ENCODE data around the gene RYR1. TPM values are rescaled to one million over a fixed set of nuclear protein-coding genes. Genes with fewer than 3 reads are reported as not detected.

Gene RYR1
- total RNA-seq, 1 experiment from 2014 or later = 4.1 TPM

DNA sequence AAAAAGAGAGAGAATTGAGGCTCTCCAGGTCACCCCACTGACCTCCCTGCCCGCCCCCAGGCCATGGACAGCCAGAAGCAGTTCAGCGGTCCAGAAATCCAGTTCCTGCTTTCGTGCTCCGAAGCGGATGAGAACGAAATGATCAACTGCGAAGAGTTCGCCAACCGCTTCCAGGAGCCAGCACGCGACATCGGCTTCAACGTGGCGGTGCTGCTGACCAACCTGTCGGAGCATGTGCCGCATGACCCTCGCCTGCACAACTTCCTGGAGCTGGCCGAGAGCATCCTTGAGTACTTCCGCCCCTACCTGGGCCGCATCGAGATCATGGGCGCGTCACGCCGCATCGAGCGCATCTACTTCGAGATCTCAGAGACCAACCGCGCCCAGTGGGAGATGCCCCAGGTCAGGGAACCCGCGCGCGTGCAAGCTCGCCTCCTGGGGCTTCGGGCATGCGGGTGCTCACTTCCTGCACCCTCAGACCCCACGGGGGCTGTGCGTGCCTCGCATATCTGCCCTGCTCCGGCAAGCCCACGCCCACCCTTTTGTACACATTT, 127.6 kb downstream of the RYR1 start:
- no peaks in the 10 kb centered on the region for H4K20me1 ChIP-seq (ENCODE audit: insufficient read depth)
- no peaks in the 10 kb centered on the region for H3K79me2 ChIP-seq (ENCODE audit: insufficient read depth, low read length)
- BruUV-seq (replicated peaks) = no TSS peak
- no peaks in the 10 kb centered on the region for H3K36me3 ChIP-seq (ENCODE audit: control insufficient read depth in 1 of 2, insufficient read depth in 2 of 2, low read length in 2 of 2)
- TF ChIP-seq REST (IDR thresholded peaks at IDR 0.05; ENCODE audit: low read depth) (no peak), CEBPB (IDR thresholded peaks at IDR 0.05; ENCODE audit: low read depth) (no peak), TCF7L2 (IDR thresholded peaks at IDR 0.05; ENCODE audit: borderline replicate concordance, extremely low read depth, insufficient read depth, insufficient read length) (no peak), POLR2AphosphoS5 (IDR thresholded peaks at IDR 0.05; ENCODE audit: low read depth, low read length) (no peak), SRF (IDR thresholded peaks at IDR 0.05; ENCODE audit: low read depth) (no peak), SP1 (IDR thresholded peaks at IDR 0.05; ENCODE audit: low read depth) (no peak), YY1 (IDR thresholded peaks at IDR 0.05; ENCODE audit: extremely low read depth, insufficient replicate concordance, low read depth, low read length) (no peak), RAD21 (IDR thresholded peaks at IDR 0.05; ENCODE audit: low read depth) (no peak), ELF1 (IDR thresholded peaks at IDR 0.05; ENCODE audit: borderline replicate concordance, low read depth) (no peak), JUND (IDR thresholded peaks at IDR 0.05) (no peak), EZH2phosphoT487 (IDR thresholded peaks at IDR 0.05; ENCODE audit: borderline replicate concordance) (no peak), ZFX (IDR thresholded peaks at IDR 0.05) (no peak), EZH2 (IDR thresholded peaks at IDR 0.05) (no peak)
- TF ChIP-seq, protein P1, sequence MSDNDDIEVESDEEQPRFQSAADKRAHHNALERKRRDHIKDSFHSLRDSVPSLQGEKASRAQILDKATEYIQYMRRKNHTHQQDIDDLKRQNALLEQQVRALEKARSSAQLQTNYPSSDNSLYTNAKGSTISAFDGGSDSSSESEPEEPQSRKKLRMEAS (IDR thresholded peaks at IDR 0.05) = no peak
- TF ChIP-seq, protein P2, sequence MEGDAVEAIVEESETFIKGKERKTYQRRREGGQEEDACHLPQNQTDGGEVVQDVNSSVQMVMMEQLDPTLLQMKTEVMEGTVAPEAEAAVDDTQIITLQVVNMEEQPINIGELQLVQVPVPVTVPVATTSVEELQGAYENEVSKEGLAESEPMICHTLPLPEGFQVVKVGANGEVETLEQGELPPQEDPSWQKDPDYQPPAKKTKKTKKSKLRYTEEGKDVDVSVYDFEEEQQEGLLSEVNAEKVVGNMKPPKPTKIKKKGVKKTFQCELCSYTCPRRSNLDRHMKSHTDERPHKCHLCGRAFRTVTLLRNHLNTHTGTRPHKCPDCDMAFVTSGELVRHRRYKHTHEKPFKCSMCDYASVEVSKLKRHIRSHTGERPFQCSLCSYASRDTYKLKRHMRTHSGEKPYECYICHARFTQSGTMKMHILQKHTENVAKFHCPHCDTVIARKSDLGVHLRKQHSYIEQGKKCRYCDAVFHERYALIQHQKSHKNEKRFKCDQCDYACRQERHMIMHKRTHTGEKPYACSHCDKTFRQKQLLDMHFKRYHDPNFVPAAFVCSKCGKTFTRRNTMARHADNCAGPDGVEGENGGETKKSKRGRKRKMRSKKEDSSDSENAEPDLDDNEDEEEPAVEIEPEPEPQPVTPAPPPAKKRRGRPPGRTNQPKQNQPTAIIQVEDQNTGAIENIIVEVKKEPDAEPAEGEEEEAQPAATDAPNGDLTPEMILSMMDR (IDR thresholded peaks at IDR 0.05 in 2 of 3, conservative IDR thresholded peaks at IDR 0.05 in 1 of 3; ENCODE audit: borderline replicate concordance in 1 of 3, insufficient read depth in 1 of 3, low read depth in 2 of 3, low read length in 2 of 3) = no peak
- H3K4me2 ChIP-seq (ENCODE audit: low read length) = no peak overlapping the region
- H3K4me1 ChIP-seq (ENCODE audit: control insufficient read depth in 1 of 2, insufficient read depth in 2 of 2, low read length in 2 of 2) = peaks cover 2 to 18% of the 10 kb centered on the region in 2 experiments; a peak in 3 of 4 replicates
- no peak for DNase-seq (ENCODE audit: low read depth, low spot score)
- no peaks in the 10 kb centered on the region for H3K9me2 ChIP-seq (ENCODE audit: insufficient read depth)
- ChIA-PET RAD21 (ENCODE audit: low non-redundant PET in 1 of 2, low total read pairs in 2 of 2, uncharacterized antibody in 2 of 2, unreplicated experiment in 2 of 2) (no interaction called here), POLR2A (no interaction called here), CTCF (no interaction called here)
- no peak overlapping the region for H3K27ac ChIP-seq (ENCODE audit: low read depth, low read length)
- no peak overlapping the region for H2AFZ ChIP-seq (ENCODE audit: low read depth, low read length, poor library complexity, severe bottlenecking)
- intact Hi-C loops (cut with micrococcal nuclease) = no loop called here
- H3K27me3 ChIP-seq (ENCODE audit: insufficient read depth, low read length) = no peaks in the 10 kb centered on the region
- no peaks in the 10 kb centered on the region for H3K9me3 ChIP-seq (ENCODE audit: control insufficient read depth in 1 of 2, insufficient read depth in 1 of 2, low read depth in 1 of 2, low read length in 2 of 2)
- no peak for ATAC-seq
- no peak overlapping the region for H3K9ac ChIP-seq (ENCODE audit: low read length)
- no peak overlapping the region for H3K4me3 ChIP-seq (replicated peaks in 1 of 2; ENCODE audit: low read depth in 1 of 2, low read length in 2 of 2)

Measured in HCT116 (cell line).